ENCODE results near the gene ADPRM. TPM values are rescaled to one million over a fixed set of nuclear protein-coding genes. Genes with fewer than 3 reads are reported as not detected.
A peak's percentile ranks its signal among the peaks of the same experiment; 100 is the strongest.

ADPRM gene
- total and polyA plus RNA-seq, 2 experiments from 2014 or later: 6.8 to 8.8 TPM

- no peak overlapping the region for H2AFZ ChIP-seq
- Mint-ChIP-seq H3K4me1 (peaks cover 48% of the 10 kb centered on the region), H3K36me3 (ENCODE audit: low read depth) (no peaks in the 10 kb centered on the region; the same call in 2 of the 3 replicates), H3K27me3 (ENCODE audit: insufficient read depth, low read depth, poor library complexity) (peaks cover 18% of the 10 kb centered on the region), H3K9me3 (peaks cover 2% of the 10 kb centered on the region; the same call in 1 of the 3 replicates), H3K4me3 (no peak overlapping the region), H3K27ac (no peak overlapping the region)
- no peak overlapping the region for H3K4me2 ChIP-seq
- H3F3A ChIP-seq (replicated peaks; ENCODE audit: low read depth): peaks cover 4% of the 10 kb centered on the region; the same call in 1 of the 2 replicates
- H3K36me3 ChIP-seq (ENCODE audit: insufficient read depth): no peaks in the 10 kb centered on the region
- no peak overlapping the region for H3K4me3 ChIP-seq
- no peaks in the 10 kb centered on the region for H4K20me1 ChIP-seq (replicated peaks; ENCODE audit: insufficient read depth)
- H3K27ac ChIP-seq (ENCODE audit: low read depth): no peak overlapping the region
- H3K27me3 ChIP-seq (ENCODE audit: insufficient read depth): no peaks in the 10 kb centered on the region
- H3K79me2 ChIP-seq (replicated peaks; ENCODE audit: insufficient read depth): no peaks in the 10 kb centered on the region
- H3K9me2 ChIP-seq (ENCODE audit: insufficient read depth): no peaks in the 10 kb centered on the region; the same call in 1 of the 2 replicates
- ATAC-seq: no peak
- peaks cover 34% of the 10 kb centered on the region for H3K4me1 ChIP-seq (ENCODE audit: insufficient read depth)
- no peak for DNase-seq (ENCODE audit: low spot score)
- no peak for TF ChIP-seq JUNB (IDR thresholded peaks at IDR 0.05; ENCODE audit: unreplicated experiment)
- TF ChIP-seq REST (IDR thresholded peaks at IDR 0.05; ENCODE audit: unreplicated experiment): no peak
- no peak for TF ChIP-seq EZH2phosphoT487 (IDR thresholded peaks at IDR 0.05; ENCODE audit: unreplicated experiment)
- TF ChIP-seq ZNF331 (CRISPR knock-in tag; IDR thresholded peaks at IDR 0.05; ENCODE audit: low read depth): no peak
Measured at GRCh38 chr17:10752696-10753095, 55.3 kb downstream of the ADPRM start.

- ATAC-seq (peak; percentile 75), DNase-seq (ENCODE audit: low spot score) (peak; percentile 91)
Measured at GRCh38 chr17:10754109-10754508, 56.7 kb downstream of the ADPRM start.

More at GRCh38 chr17:10754109-10754508, 56.7 kb downstream of the ADPRM start:
- no peaks in the 10 kb centered on the region for H3K79me2 ChIP-seq (replicated peaks; ENCODE audit: insufficient read depth)
- peaks cover 22% of the 10 kb centered on the region for H3K4me1 ChIP-seq (ENCODE audit: insufficient read depth)
- Mint-ChIP-seq H3K4me1 (peaks cover 45% of the 10 kb centered on the region), H3K9me3 (peaks cover 2% of the 10 kb centered on the region; the same call in 1 of the 3 replicates), H3K4me3 (peak overlapping the region; percentile 79; the same call in 2 of the 3 replicates), H3K27ac (no peak overlapping the region; the same call in 1 of the 2 replicates), H3K36me3 (ENCODE audit: low read depth) (no peaks in the 10 kb centered on the region; the same call in 2 of the 3 replicates), H3K27me3 (ENCODE audit: insufficient read depth, low read depth, poor library complexity) (peaks cover 18% of the 10 kb centered on the region)
- peak overlapping the region; percentile 79 for H3K4me2 ChIP-seq
- no peak overlapping the region for H3K27ac ChIP-seq (ENCODE audit: low read depth)
- peak overlapping the region; percentile 54 for H3K4me3 ChIP-seq
- no peaks in the 10 kb centered on the region for H3K27me3 ChIP-seq (ENCODE audit: insufficient read depth)
- TF ChIP-seq CTCF (conservative IDR thresholded peaks at IDR 0.05; ENCODE audit: low read depth in 2 of 2): peak; percentile 78 to 81
- TF ChIP-seq POLR2AphosphoS5 (IDR thresholded peaks at IDR 0.05; ENCODE audit: low read depth): no peak
- peaks cover 4% of the 10 kb centered on the region; the same call in 1 of the 2 replicates for H3F3A ChIP-seq (replicated peaks; ENCODE audit: low read depth)
- no peaks in the 10 kb centered on the region for H4K20me1 ChIP-seq (replicated peaks; ENCODE audit: insufficient read depth)
- H2AFZ ChIP-seq: no peak overlapping the region
- no peaks in the 10 kb centered on the region for H3K36me3 ChIP-seq (ENCODE audit: insufficient read depth)
- H3K9me2 ChIP-seq (ENCODE audit: insufficient read depth): no peaks in the 10 kb centered on the region
